ENCODE data around the gene SEMA3E. TPM values are rescaled to one million over a fixed set of nuclear protein-coding genes. Genes with fewer than 3 reads are reported as not detected.
"Not testable (repeated sequence)": the region's sequence is repeated elsewhere in the genome, so short reads cannot be mapped to it uniquely, and the experiment has no call there.

SEMA3E gene
- total RNA-seq, 4 donors from 2014 or later, result 0.65 to 4.0 (median 2.1) TPM

GRCh38 chr7:83446102-83446669 lies 202.8 kb downstream of the SEMA3E start:
- H3K4me3 ChIP-seq (ENCODE audit: low read depth, poor library complexity, severe bottlenecking), result no peak overlapping the region
- WGBS, 2 donors, result 56 to 74% methylated on average over 4 of the region's 4 CpGs
- TF ChIP-seq POLR2A (IDR thresholded peaks at IDR 0.05), result no peak
- no peak for TF ChIP-seq CTCF (IDR thresholded peaks at IDR 0.05)
- intact Hi-C loops (cut with DNase I; ENCODE audit: low total_unique reads), result no loop called here
- DNase-seq (ENCODE audit: low spot score in 2 of 2), result no peak

- TF ChIP-seq CTCF (IDR thresholded peaks at IDR 0.05), result no peak
- TF ChIP-seq POLR2A (IDR thresholded peaks at IDR 0.05), result no peak
- 86 to 91% methylated on average over 3 of the region's 3 CpGs for WGBS, 2 donors
- no peak for DNase-seq (ENCODE audit: low spot score in 2 of 2)
- H3K4me3 ChIP-seq (ENCODE audit: low read depth, poor library complexity, severe bottlenecking), result no peak overlapping the region
- intact Hi-C loops (cut with DNase I; ENCODE audit: low total_unique reads), result no loop called here
Measured at GRCh38 chr7:83442911-83443310, 206.0 kb downstream of the SEMA3E start.

GRCh38 chr7:83439026-83439425 lies 209.9 kb downstream of the SEMA3E start:
- TF ChIP-seq POLR2A (IDR thresholded peaks at IDR 0.05) (no peak), CTCF (IDR thresholded peaks at IDR 0.05) (no peak)
- intact Hi-C loops (cut with DNase I; ENCODE audit: low total_unique reads), result no loop called here
- WGBS, 2 donors, result 66 to 85% methylated on average over 4 of the region's 4 CpGs
- no peak for DNase-seq (ENCODE audit: low spot score in 2 of 2)
- H3K4me3 ChIP-seq (ENCODE audit: low read depth, poor library complexity, severe bottlenecking), result no peak overlapping the region

GRCh38 chr7:83430289-83430688 lies 218.7 kb downstream of the SEMA3E start:
- DNase-seq (ENCODE audit: low spot score in 2 of 2); intact Hi-C loops (cut with DNase I; ENCODE audit: low total_unique reads); H3K4me3 ChIP-seq (ENCODE audit: low read depth, poor library complexity, severe bottlenecking): not testable (repeated sequence)
- 89 to 90% methylated on average over 5 of the region's 5 CpGs for WGBS, 2 donors

GRCh38 chr7:83429493-83429892 lies 219.4 kb downstream of the SEMA3E start:
- intact Hi-C loops (cut with DNase I; ENCODE audit: low total_unique reads), result no loop called here

GRCh38 chr7:83427884-83428283 lies 221.1 kb downstream of the SEMA3E start:
- 35 to 55% methylated on average over 1 of the region's 1 CpG for WGBS, 2 donors
- H3K4me3 ChIP-seq (ENCODE audit: low read depth, poor library complexity, severe bottlenecking), result no peak overlapping the region
- intact Hi-C loops (cut with DNase I; ENCODE audit: low total_unique reads), result no loop called here
- TF ChIP-seq POLR2A (IDR thresholded peaks at IDR 0.05), result no peak
- TF ChIP-seq CTCF (IDR thresholded peaks at IDR 0.05), result no peak
- no peak for DNase-seq (ENCODE audit: low spot score in 2 of 2)

More at GRCh38 chr7:83429493-83429892, 219.4 kb downstream of the SEMA3E start:
- no peak overlapping the region for H3K4me3 ChIP-seq (ENCODE audit: low read depth, poor library complexity, severe bottlenecking)
- no peak for DNase-seq (ENCODE audit: low spot score in 2 of 2)
- TF ChIP-seq CTCF (IDR thresholded peaks at IDR 0.05) (no peak), POLR2A (IDR thresholded peaks at IDR 0.05) (no peak)
- 12 to 13% methylated on average over 2 of the region's 2 CpGs for WGBS, 2 donors
